D721Med (cell line): ENCODE data around the gene ATOH7.
"Not testable (repeated sequence)": the region's sequence is repeated elsewhere in the genome, so short reads cannot be mapped to it uniquely, and the experiment has no call there.

Experiments used
- DNase-seq: peaks from one replicate; pipeline ENCODE4 v3.0.0; 2011; ENCODE audit warnings: low spot score; ENCODE audit not compliant: insufficient read length
- FAIRE-seq: peaks from 2 replicates; lab custom pipeline; 2011; peaks lifted over from hg19 to GRCh38; lab: Jason Lieb, UNC
- TF ChIP-seq, protein P1 (sequence below): IDR thresholded peaks from 2 replicates; pipeline ENCODE4 v1.5.1; 2012; ENCODE audit warnings: mild to moderate bottlenecking, control low read depth; ENCODE audit not compliant: insufficient read depth; ENCODE audit errors: missing control alignments

Gene ATOH7

DNA sequence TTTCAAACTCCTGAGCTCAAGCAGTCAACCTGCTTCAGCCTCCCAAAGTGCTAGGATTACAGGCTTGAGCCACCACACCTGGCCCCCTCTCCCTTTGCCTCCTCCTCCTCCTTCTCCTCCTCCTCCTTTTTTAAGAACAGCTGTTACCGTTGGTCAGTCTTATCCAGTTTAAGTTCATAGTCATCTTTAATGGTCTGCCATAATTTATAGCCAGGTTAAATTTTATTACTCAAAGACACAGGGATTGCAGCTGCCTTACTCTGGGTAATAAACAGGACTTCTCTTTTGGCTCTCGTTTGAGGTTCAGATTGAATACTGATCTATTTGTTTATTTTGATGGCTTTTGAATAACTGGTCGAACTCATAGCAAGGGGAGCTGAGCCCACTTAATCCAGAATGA lies 35.2 kb downstream of the ATOH7 start:
- no peak for FAIRE-seq
- DNase-seq: no peak
- TF ChIP-seq, protein P1, sequence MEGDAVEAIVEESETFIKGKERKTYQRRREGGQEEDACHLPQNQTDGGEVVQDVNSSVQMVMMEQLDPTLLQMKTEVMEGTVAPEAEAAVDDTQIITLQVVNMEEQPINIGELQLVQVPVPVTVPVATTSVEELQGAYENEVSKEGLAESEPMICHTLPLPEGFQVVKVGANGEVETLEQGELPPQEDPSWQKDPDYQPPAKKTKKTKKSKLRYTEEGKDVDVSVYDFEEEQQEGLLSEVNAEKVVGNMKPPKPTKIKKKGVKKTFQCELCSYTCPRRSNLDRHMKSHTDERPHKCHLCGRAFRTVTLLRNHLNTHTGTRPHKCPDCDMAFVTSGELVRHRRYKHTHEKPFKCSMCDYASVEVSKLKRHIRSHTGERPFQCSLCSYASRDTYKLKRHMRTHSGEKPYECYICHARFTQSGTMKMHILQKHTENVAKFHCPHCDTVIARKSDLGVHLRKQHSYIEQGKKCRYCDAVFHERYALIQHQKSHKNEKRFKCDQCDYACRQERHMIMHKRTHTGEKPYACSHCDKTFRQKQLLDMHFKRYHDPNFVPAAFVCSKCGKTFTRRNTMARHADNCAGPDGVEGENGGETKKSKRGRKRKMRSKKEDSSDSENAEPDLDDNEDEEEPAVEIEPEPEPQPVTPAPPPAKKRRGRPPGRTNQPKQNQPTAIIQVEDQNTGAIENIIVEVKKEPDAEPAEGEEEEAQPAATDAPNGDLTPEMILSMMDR: no peak

GRCh38 chr10:68195776-68196175 lies 36.1 kb downstream of the ATOH7 start:
- DNase-seq, FAIRE-seq: not testable (repeated sequence)

DNA sequence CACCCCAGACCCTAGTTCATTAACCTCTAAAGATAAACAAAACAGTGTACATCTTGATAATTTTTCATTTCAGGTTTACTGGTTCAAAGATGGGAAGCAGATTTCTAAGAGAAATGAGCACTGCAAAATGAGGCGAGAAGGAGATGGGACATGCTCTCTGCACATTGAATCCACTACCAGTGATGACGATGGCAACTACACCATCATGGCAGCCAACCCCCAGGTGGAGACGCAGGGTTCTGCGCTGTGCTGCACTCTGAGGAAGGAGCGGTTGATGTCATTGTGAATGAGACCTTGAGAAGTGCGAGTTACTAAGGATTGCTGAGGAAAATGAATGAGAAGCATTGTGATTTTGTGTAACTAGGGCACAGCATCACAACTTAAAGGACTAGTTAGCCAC lies 37.6 kb downstream of the ATOH7 start:
- FAIRE-seq: no peak
- TF ChIP-seq, protein P1: no peak

DNA sequence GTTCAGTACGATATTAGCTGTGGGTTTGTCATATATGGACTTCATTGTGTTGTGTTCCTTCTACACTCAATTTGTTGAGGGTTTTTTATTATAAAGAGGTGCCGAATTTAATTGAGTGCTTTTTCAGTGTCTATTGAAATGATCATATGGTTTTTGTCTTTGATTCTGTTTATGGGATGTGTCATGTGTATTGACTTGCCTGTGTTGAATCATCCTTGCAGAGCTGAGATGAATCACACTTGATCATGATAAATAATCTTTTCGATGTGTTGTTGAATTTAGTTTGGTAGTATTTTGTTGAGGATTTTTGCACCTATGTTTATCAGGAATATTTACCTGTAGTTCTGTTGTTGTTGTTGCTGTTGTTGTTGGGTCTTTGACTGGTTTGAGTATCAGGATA lies 39.8 kb downstream of the ATOH7 start:
- TF ChIP-seq, protein P1: no peak
- DNase-seq (no peak), FAIRE-seq (no peak)

More for the DNA sequence above, 37.6 kb downstream of the ATOH7 start:
- DNase-seq: no peak

DNA sequence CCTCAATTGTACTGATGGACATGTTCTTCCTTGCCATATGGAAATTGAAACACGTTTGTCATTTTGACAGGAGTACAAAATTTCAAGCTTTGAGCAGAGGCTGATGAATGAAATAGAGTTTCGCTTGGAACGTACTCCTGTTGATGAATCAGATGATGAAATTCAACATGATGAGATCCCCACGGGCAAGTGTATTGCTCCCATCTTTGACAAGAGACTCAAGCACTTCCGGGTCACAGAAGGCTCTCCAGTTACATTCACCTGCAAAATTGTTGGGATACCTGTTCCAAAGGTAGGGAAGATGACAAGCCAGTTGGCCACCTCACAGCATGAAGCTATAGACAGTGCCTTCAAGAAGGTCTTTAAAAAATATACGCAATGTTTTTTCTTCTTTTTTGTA lies 43.1 kb downstream of the ATOH7 start:
- no peak for FAIRE-seq
- TF ChIP-seq, protein P1: no peak
- DNase-seq: no peak

GRCh38 chr10:68185085-68185484 lies 46.8 kb downstream of the ATOH7 start:
- TF ChIP-seq, protein P1: no peak
- DNase-seq: no peak
- no peak for FAIRE-seq

DNA sequence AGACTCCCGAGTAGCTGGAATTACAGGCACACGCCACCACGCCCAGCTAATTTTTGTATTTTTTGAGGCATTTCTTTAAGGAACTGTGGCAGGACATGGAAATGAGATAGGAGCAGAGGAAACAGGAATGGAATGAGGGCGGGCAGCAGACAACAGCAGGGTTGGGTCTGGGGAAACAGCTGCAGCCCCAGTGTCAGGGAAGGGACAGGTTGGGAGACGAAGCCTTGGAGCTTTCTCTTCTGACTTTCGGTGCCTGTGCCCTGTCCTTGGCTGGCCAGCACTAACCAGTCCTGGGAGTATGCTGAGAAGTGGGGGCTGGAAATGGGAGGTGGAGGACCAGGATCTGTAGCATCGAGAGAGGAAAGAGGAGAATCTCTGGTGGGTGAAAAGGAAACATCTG lies 47.4 kb downstream of the ATOH7 start:
- TF ChIP-seq, protein P1: no peak
- no peak for FAIRE-seq
- no peak for DNase-seq
